Measurements from ENCODE around the gene MRGPRD. TPM values are rescaled to one million over a fixed set of nuclear protein-coding genes. Genes with fewer than 3 reads are reported as not detected.

The MRGPRD gene
- total RNA-seq, 1 experiment from 2014 or later, result not detected

DNA sequence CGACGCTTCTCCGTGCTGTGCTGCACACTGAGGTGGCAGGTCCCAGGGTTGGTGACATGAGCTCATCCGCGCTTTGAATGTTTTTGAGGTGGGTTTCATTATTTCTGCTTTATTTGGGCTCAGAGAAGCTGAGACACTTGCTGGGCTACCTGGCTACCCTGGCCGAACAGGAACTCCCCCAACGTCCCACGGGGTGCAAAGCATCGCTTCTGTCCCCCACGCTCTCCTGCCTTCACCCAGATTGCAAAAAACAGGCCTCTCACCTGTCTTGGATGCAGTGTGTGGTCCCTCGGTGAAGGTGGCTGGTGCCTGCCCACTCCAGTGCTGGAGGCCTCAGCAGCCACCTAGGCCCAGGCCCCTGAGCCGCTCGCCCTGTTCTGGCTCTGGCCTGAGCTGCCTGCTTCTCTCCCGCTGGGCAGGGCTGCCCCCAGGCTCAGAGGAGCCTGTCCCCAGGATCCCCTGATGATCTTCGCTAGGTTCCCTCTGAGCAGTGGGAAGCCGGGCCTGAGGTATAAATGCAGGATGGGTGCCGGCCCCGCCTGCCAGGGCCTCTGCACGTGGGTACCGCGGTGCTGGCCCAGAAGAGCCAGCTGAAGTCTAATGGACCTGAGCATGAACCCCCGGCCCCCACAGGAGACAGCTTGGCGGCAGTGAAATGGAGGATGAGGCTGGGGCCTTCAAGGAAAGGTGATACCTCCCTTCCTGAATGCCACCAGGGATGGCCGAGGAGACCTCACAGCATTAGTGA, 15.8 kb upstream of the MRGPRD start:
- BruUV-seq (replicated peaks), result no TSS peak
- ChIA-PET RAD21 (ENCODE audit: low non-redundant PET in 1 of 2, low total read pairs in 2 of 2, uncharacterized antibody in 2 of 2, unreplicated experiment in 2 of 2) (no interaction called here), POLR2A (no interaction called here), CTCF (no interaction called here)
- H3K27ac ChIP-seq (ENCODE audit: low read depth, low read length), result no peak overlapping the region
- ATAC-seq (no peak), DNase-seq (ENCODE audit: low read depth, low spot score) (no peak)
- TF ChIP-seq ZNF274 (IDR thresholded peaks at IDR 0.05; ENCODE audit: low read depth, low read length) (no peak), SP1 (IDR thresholded peaks at IDR 0.05; ENCODE audit: low read depth) (no peak), YY1 (IDR thresholded peaks at IDR 0.05; ENCODE audit: extremely low read depth, insufficient replicate concordance, low read depth, low read length) (no peak), POLR2AphosphoS5 (IDR thresholded peaks at IDR 0.05; ENCODE audit: low read depth, low read length) (no peak), EZH2 (IDR thresholded peaks at IDR 0.05) (no peak), ELF1 (IDR thresholded peaks at IDR 0.05; ENCODE audit: borderline replicate concordance, low read depth) (no peak), EGR1 (IDR thresholded peaks at IDR 0.05; ENCODE audit: low read depth) (no peak), CEBPB (IDR thresholded peaks at IDR 0.05; ENCODE audit: low read depth) (no peak), FOSL1 (IDR thresholded peaks at IDR 0.05; ENCODE audit: low read depth) (no peak), RAD21 (IDR thresholded peaks at IDR 0.05; ENCODE audit: low read depth) (no peak), JUND (IDR thresholded peaks at IDR 0.05) (no peak), ZFX (IDR thresholded peaks at IDR 0.05) (no peak), POLR2A (IDR thresholded peaks at IDR 0.05; ENCODE audit: borderline replicate concordance, extremely low read depth, insufficient read depth, insufficient read length) (no peak), SRF (IDR thresholded peaks at IDR 0.05; ENCODE audit: low read depth) (no peak), SIN3A (IDR thresholded peaks at IDR 0.05; ENCODE audit: low read depth) (no peak), CBX3 (IDR thresholded peaks at IDR 0.05; ENCODE audit: low read depth) (no peak)
- TF ChIP-seq, protein P1, sequence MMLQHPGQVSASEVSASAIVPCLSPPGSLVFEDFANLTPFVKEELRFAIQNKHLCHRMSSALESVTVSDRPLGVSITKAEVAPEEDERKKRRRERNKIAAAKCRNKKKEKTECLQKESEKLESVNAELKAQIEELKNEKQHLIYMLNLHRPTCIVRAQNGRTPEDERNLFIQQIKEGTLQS (IDR thresholded peaks at IDR 0.05), result no peak
- TF ChIP-seq, protein P2, sequence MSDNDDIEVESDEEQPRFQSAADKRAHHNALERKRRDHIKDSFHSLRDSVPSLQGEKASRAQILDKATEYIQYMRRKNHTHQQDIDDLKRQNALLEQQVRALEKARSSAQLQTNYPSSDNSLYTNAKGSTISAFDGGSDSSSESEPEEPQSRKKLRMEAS (IDR thresholded peaks at IDR 0.05), result no peak
- TF ChIP-seq, protein P3, sequence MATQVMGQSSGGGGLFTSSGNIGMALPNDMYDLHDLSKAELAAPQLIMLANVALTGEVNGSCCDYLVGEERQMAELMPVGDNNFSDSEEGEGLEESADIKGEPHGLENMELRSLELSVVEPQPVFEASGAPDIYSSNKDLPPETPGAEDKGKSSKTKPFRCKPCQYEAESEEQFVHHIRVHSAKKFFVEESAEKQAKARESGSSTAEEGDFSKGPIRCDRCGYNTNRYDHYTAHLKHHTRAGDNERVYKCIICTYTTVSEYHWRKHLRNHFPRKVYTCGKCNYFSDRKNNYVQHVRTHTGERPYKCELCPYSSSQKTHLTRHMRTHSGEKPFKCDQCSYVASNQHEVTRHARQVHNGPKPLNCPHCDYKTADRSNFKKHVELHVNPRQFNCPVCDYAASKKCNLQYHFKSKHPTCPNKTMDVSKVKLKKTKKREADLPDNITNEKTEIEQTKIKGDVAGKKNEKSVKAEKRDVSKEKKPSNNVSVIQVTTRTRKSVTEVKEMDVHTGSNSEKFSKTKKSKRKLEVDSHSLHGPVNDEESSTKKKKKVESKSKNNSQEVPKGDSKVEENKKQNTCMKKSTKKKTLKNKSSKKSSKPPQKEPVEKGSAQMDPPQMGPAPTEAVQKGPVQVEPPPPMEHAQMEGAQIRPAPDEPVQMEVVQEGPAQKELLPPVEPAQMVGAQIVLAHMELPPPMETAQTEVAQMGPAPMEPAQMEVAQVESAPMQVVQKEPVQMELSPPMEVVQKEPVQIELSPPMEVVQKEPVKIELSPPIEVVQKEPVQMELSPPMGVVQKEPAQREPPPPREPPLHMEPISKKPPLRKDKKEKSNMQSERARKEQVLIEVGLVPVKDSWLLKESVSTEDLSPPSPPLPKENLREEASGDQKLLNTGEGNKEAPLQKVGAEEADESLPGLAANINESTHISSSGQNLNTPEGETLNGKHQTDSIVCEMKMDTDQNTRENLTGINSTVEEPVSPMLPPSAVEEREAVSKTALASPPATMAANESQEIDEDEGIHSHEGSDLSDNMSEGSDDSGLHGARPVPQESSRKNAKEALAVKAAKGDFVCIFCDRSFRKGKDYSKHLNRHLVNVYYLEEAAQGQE (IDR thresholded peaks at IDR 0.05; ENCODE audit: low read depth), result no peak
- H3K9me2 ChIP-seq (ENCODE audit: insufficient read depth), result no peaks in the 10 kb centered on the region
- no peaks in the 10 kb centered on the region for H4K20me1 ChIP-seq (ENCODE audit: insufficient read depth)
- no peak overlapping the region for H3K9ac ChIP-seq (ENCODE audit: low read length)
- H3K79me2 ChIP-seq (ENCODE audit: insufficient read depth, low read length), result no peaks in the 10 kb centered on the region
- intact Hi-C loops (cut with micrococcal nuclease), result no loop called here
- H3K4me2 ChIP-seq (ENCODE audit: low read length), result no peak overlapping the region
- no peak overlapping the region for H3K4me3 ChIP-seq (replicated peaks in 1 of 2; ENCODE audit: low read depth in 1 of 2, low read length in 2 of 2)
- H3K4me1 ChIP-seq (ENCODE audit: control insufficient read depth in 1 of 2, insufficient read depth in 2 of 2, low read length in 2 of 2), result peaks cover 0 to 14% of the 10 kb centered on the region in 2 experiments; a peak in 2 of 4 replicates
- H3K9me3 ChIP-seq (ENCODE audit: control insufficient read depth in 1 of 2, insufficient read depth in 1 of 2, low read depth in 1 of 2, low read length in 2 of 2), result no peaks in the 10 kb centered on the region
- no peak overlapping the region for H2AFZ ChIP-seq (ENCODE audit: low read depth, low read length, poor library complexity, severe bottlenecking)
- H3K36me3 ChIP-seq (ENCODE audit: control insufficient read depth in 1 of 2, insufficient read depth in 2 of 2, low read length in 2 of 2), result no peaks in the 10 kb centered on the region
- H3K27me3 ChIP-seq (ENCODE audit: insufficient read depth, low read length), result no peaks in the 10 kb centered on the region

Data from HCT116 (cell line).